ENCODE measurements around the gene SNN. TPM values are rescaled to one million over a fixed set of nuclear protein-coding genes. Genes with fewer than 3 reads are reported as not detected.

Gene SNN
- polyA plus RNA-seq, 1 experiment, result 7.5 TPM

DNA sequence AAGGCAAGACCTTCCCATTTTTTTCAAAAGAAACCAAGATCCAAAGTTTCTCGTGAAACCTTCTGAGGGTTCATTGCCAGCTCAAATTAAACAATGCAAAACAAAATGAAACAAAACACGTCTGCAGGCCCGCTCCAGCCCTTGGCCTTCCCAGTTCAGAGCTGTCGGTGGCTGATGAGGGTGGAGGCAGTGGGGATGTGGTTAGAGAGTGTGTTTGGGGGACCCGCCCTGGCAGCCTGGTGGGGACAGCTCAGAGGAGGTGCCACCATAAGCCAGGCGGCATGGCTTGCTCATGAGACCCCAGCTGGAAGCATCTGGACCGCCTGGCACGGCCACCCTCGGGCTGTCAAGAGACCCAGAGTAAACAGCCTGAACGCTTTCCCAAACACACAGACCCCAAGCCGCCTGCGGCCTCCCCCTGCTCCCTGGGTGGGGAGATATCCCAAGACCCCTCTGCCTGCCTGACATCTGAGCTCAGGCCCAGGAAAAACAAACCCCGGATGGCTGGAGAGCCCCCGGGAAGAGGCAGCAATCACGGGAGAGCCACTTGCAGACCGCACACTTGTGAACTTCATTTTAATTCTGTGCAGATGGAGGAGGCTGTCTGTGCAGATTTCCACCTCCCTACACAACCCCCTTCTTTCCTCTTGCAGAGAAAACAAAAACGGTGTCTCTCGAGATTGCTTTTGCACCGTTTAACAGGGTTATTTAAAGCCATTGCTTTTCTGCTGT is 46.2 kb upstream of the SNN start:
- CTCF ChIA-PET, result interaction anchor here (0.8 to 1.6 kb wide), 6 partner anchors 9 to 90 kb away, joined by 3 to 7 read pairs (median 4); no protein-coding TSS in a partner anchor
- no peak for DNase-seq (ENCODE audit: low read depth)
- no peaks in the 10 kb centered on the region for H3K27me3 ChIP-seq (ENCODE audit: control insufficient read depth, insufficient read depth, low read length)
- no peaks in the 10 kb centered on the region for H3K36me3 ChIP-seq (ENCODE audit: control insufficient read depth, insufficient read depth, low read length)
- POLR2A ChIA-PET, result no interaction called here
- no peak overlapping the region for H3K4me3 ChIP-seq (ENCODE audit: low read depth, low read length)
- TF ChIP-seq, protein P1, sequence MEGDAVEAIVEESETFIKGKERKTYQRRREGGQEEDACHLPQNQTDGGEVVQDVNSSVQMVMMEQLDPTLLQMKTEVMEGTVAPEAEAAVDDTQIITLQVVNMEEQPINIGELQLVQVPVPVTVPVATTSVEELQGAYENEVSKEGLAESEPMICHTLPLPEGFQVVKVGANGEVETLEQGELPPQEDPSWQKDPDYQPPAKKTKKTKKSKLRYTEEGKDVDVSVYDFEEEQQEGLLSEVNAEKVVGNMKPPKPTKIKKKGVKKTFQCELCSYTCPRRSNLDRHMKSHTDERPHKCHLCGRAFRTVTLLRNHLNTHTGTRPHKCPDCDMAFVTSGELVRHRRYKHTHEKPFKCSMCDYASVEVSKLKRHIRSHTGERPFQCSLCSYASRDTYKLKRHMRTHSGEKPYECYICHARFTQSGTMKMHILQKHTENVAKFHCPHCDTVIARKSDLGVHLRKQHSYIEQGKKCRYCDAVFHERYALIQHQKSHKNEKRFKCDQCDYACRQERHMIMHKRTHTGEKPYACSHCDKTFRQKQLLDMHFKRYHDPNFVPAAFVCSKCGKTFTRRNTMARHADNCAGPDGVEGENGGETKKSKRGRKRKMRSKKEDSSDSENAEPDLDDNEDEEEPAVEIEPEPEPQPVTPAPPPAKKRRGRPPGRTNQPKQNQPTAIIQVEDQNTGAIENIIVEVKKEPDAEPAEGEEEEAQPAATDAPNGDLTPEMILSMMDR (IDR thresholded peaks at IDR 0.05; ENCODE audit: insufficient read depth, low read depth, low read length), result no peak

GRCh38 chr16:11624205-11624604 is 44.0 kb upstream of the SNN start:
- TF ChIP-seq, protein P1 (IDR thresholded peaks at IDR 0.05; ENCODE audit: insufficient read depth, low read depth, low read length), result no peak
- DNase-seq (ENCODE audit: low read depth), result no peak
- H3K36me3 ChIP-seq (ENCODE audit: control insufficient read depth, insufficient read depth, low read length), result no peaks in the 10 kb centered on the region
- CTCF ChIA-PET, result no interaction called here
- H3K27me3 ChIP-seq (ENCODE audit: control insufficient read depth, insufficient read depth, low read length), result no peaks in the 10 kb centered on the region
- POLR2A ChIA-PET, result no interaction called here
- H3K4me3 ChIP-seq (ENCODE audit: low read depth, low read length), result no peak overlapping the region

GRCh38 chr16:11624636-11625607 is 43.3 kb upstream of the SNN start:
- Histone ChIP-seq H3K36me3 (ENCODE audit: control insufficient read depth, insufficient read depth, low read length) (no peaks in the 10 kb centered on the region), H3K27me3 (ENCODE audit: control insufficient read depth, insufficient read depth, low read length) (no peaks in the 10 kb centered on the region), H3K4me3 (ENCODE audit: low read depth, low read length) (no peak overlapping the region)
- POLR2A ChIA-PET, result no interaction called here
- TF ChIP-seq, protein P1 (IDR thresholded peaks at IDR 0.05; ENCODE audit: insufficient read depth, low read depth, low read length), result no peak
- no peak for DNase-seq (ENCODE audit: low read depth)
- CTCF ChIA-PET, result no interaction called here

DNA sequence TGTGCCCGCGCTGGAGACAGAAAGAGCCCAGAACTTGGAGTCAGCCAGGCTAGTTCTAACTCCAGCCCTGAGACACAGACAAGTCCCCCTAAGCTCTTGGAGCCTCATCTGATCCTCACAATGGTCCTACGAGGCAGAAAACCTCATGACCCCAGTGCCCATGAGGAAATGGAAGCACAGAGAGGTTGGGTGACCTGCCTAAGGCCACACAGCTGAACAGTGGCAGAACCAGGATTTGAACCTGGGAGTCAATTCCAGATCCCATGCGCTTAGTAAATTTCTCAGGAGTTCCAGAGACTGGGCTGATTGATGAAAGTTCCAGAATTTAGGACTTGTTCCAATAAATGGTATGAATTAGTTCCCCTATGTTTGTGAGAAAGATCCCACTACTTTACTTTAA is 42.5 kb upstream of the SNN start:
- TF ChIP-seq, protein P1 (IDR thresholded peaks at IDR 0.05; ENCODE audit: insufficient read depth, low read depth, low read length), result no peak
- DNase-seq (ENCODE audit: low read depth), result no peak
- ChIA-PET POLR2A (no interaction called here), CTCF (interaction anchor here (0.8 kb wide), 1 partner anchor 26 kb away, joined by 3 read pairs; no protein-coding TSS in a partner anchor)
- no peaks in the 10 kb centered on the region for H3K36me3 ChIP-seq (ENCODE audit: control insufficient read depth, insufficient read depth, low read length)
- no peak overlapping the region for H3K4me3 ChIP-seq (ENCODE audit: low read depth, low read length)
- H3K27me3 ChIP-seq (ENCODE audit: control insufficient read depth, insufficient read depth, low read length), result no peaks in the 10 kb centered on the region

Measured in BJ (cell line).